Tongue (tissue), 2 donors: ENCODE measurements around the gene TMEM235. TPM values are rescaled to one million over a fixed set of nuclear protein-coding genes. Genes with fewer than 3 reads are reported as not detected.

Experiments
- DNase-seq: peaks from one replicate; pipeline ENCODE4 v3.0.0-alpha.2; 2015
- total RNA-seq: library from RNA; depleted of rRNA; stranded (reverse); fragments of >200 nt; gene quantifications from one replicate; pipeline ENCODE4 v1.2.3, GENCODE V29; 2014

The TMEM235 gene
- total RNA-seq, 1 donor from 2014 or later, result not detected

DNA sequence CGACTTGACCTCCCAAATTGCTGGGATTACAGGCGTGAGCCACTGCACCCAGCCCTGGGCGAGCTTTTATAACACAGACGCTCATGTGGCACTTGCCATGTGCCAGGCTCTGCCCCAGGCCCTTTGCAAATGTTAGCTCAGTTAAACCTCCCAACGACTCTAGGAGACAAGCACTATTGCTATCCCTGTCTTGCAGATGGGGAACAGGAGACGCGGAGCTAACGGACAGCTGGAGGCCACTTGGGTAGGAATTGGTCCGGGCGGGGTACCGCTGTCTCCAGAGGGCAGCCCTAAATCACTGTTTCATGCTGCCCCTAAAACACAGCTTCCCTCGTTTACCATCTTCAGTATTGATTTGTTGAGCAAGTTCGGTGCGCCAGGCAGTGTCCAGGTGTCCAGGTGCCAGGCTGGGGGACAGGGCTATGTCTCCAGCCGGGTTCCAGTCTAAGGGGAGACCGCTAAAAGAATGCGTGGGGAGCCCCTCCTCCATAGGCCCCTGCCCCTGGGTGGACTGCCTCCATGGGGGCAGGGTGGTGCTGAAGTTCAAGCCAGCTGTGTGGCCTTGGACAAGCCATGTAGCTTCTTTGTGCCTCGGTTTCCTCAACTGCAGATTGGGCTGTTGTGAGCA, 23.7 kb downstream of the TMEM235 start:
- no peak for DNase-seq

- no peak for DNase-seq
Measured at GRCh38 chr17:78255953-78256706, 24.7 kb downstream of the TMEM235 start.

- DNase-seq, result no peak
Measured at GRCh38 chr17:78256707-78257591, 25.5 kb downstream of the TMEM235 start.

DNA sequence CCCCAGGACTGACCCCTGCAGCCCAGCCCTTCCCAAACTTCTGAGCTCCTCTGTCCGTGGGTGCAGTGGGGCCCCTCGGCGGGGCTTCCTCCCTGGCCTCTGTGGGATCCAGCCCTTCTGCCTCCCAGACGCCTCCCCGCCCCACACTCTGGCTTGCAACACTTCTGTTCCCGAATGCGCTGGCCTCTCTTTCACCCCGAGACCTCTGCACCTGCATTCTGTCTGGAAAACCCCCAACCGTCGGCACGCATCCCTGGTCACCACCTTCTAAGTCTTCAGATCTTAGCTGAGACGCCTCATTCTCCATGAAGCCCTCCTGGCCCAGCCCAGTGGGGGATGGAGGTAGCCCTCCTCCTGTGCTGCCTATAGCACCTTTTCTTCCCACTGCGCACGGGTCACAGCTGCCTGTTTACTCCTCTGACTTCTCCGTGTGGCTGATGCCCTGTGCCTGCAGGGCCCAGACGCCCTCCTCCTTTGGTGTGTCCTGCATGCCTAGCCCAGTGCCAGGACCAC, 26.4 kb downstream of the TMEM235 start:
- no peak for DNase-seq

DNA sequence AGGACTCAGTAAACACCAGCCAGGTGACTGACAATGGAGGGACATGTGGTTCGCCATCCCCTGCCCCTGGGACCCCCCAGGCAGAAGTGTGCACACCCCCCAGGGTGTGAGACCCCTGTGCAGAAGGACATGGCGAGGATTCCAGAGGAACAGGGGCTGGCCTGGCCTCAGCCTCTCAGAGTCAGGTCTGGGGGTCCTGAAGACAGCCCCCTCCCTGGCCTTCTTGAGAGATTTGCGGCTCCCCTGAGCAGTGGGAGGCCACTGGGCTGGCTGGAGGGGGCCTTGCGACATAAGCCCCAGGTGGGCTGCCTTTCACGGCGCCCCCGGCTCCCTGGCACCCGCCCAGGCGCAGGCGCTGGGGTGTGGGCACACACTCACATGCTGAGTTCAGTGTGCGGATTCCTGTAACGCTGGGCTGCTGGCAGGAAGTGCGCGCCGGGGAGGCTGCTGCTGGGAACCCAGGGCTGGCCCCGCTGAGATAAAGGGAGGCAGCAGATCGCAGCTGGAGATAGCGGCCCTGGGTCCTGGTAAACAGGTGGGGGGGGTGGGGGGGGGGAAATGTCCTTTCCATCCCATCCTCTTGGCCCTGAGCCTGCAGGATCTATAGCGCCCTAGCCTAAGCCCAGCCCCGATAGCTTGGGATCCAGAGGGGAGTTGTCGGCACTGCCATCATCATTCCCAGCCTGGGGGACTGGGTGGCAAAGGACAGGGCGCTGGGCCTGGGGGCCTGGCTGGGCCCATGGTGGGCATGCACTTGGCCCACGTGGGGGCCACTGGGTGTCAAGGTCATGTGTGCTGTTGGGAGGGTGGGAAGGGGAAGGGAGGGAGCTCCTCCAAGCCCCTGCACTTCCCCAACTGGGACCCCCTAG, 27.1 kb downstream of the TMEM235 start:
- no peak for DNase-seq

GRCh38 chr17:78259192-78259554, 27.7 kb downstream of the TMEM235 start:
- DNase-seq, result no peak

DNA sequence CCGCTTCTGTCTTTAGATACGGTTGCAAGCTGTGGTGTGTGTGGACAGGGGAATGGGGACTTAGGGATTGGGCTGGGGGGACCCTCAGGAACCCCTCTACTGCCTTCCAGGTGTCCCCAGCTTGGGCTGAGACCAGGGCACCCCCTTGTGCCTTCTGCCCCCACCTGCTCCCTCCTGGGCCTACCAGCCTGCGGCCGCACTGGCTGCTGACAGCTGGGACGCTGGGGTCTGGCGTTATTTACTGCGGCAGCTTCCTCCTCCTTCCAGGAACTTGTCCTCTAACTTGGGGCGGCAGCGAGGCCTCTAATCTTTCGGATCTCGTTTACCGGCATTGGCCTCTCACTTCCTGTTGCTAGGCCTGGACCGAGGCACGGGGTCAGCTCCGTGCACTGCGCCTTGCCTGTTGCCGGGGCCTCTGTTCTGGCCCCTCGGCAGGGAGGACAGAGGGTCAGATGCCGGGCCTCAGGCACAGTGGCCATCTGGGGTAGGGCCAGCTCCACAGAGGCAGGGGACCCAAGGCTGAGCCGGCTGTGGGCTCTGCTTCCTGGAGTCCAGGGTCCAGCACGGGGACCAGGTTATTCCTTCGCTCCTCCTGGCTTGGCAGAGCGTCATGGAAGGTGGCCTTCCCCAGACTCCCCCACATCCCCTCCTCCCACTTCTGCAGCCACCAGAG, 31.8 kb downstream of the TMEM235 start:
- DNase-seq, result no peak

DNA sequence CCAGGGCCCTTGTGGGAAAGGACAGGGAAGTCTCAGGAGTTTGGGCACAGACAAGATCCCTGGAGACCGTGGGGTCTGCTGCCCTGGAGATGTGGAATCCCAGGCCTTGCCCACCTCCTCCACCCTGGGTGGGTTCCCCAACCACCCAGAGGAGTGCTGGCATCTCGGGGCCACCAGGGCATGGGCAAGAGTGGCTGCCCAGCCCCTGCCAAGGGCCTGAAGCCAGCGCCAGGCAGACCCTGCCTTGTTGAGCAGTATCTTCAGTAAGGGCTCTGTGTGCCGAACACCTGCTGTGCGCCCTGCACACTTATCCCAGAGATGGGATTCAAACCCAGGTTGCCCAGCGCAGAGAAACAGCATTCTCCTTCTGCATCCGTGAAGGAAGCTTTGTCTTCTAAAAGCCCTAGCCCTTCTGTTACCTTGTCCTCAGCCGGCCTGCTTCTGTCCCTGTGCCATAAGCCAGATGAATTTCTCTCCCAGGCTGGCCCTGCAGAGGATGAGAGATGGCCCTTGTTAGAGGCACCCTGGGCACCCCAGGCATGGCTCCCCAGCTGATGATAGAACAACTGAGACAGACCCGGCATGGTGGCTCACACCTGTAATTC, 32.4 kb downstream of the TMEM235 start:
- no peak for DNase-seq

GRCh38 chr17:78264590-78264989, 33.2 kb downstream of the TMEM235 start:
- DNase-seq, result no peak

- DNase-seq, result no peak
Measured at GRCh38 chr17:78265121-78265520, 33.7 kb downstream of the TMEM235 start.

- DNase-seq, result no peak
Measured at GRCh38 chr17:78266231-78266631, 34.8 kb downstream of the TMEM235 start.

DNA sequence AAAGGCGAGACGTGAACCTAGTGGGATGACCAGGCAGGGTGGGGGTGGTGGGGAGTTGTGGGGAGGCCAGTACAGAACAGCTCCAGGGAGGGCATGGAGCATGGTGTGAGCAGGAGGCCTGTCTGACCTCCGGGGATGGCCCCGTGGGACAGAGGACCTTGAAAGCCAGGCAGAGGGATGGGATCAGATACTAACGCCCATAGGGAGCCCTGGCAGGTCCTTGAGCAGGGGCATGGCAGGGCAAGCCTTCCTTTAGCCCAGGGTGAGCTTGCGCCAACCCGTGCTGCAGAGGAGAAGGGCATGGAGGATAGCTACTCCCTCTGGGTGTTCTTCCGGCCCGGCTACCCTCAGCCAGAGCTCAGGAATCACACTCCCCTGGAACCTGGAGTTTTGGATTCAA, 35.3 kb downstream of the TMEM235 start:
- no peak for DNase-seq

DNA sequence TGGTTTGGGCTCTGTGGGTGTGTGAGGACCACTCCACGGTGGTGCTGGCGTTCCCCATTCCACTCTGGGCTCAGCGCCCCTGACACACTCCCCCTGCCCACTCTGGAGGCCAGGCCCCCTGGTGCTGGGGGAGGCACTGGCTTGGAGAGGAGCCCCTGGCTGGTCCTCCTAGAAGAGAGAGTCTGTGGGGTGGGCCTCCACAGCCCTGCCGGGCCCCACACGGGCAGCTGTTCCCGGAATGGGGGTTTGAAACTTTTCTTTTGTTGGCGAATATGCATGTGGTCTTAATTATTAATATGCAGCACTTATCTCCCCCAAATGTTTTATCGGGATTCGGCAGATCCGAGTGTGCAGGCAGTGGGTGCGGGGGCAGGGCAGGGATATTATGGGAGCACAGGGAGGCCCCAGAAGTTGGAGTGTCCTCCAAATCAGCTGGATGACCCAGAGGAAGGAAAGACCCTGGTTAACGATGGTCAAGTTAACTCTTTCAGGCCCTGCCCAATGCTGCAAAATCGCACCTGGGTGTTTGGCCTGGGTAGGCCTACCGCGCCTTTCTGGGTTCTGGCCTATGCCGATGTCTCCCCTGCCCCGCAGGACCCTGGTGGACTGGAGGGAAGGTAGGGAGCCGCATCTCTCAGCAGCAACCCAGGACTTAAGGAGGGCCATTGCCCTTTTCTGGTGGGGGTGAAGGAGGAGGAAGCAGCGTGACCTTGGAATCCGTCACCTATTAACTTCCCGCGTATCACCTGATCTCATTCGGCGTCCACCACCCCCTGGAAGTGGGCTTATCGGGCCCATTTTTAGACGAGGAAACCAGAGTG, 36.0 kb downstream of the TMEM235 start:
- no peak for DNase-seq

- no peak for DNase-seq
Measured at GRCh38 chr17:78268191-78268874, 36.9 kb downstream of the TMEM235 start.

- DNase-seq, result peak; percentile 67
Measured at GRCh38 chr17:78268951-78269905, 37.8 kb downstream of the TMEM235 start.

- DNase-seq, result no peak
Measured at GRCh38 chr17:78269955-78270381, 38.5 kb downstream of the TMEM235 start.

DNA sequence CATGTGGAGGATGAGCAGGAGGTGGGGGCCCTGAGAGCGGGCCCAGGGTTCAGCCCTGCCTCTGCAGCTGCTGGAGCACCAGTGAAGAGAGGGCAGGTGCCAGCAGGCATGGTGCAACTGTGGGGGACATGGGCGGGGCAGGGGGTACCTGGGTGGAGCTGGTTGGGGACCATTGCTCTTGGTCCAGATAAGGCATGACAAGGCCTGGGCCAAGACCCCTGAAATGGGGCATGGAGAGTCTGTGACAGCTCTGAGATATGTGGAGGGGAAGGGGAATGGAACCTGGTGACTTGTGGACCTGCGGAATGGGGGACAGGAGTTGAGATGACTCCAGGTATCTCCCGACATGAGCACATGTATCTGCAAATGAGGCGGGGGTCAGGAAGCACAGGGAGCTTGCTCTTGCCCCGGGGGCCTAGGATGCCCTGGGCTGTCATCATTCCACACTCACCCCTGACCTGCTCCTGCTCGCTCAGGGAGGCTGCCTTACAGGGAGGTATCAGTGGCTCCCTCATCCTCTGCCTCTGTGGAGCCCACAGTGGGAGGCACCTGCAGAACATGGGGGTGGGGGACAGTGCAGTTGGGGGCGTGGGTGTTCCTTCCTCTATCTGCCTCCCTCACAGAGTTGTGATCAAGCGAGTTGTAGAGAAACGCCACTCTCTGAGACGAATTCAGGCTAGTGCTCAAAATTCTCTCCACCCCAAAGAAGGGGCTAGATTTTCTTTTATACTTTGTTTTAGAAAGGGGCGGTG, 40.2 kb downstream of the TMEM235 start:
- DNase-seq, result no peak
